ENCODE results near the gene NECTIN1.

The NECTIN1 gene

GRCh38 chr11:119752345-119752871, 23.4 kb upstream of the NECTIN1 start:
- H3K4me3 ChIP-seq (ENCODE audit: low read depth, low read length) = no peak overlapping the region
- no peak overlapping the region for H3K9ac ChIP-seq (ENCODE audit: low read depth, low read length)

GRCh38 chr11:119750056-119750455, 21.1 kb upstream of the NECTIN1 start:
- H3K9me3 ChIP-seq (ENCODE audit: control insufficient read depth, insufficient read depth, low read length) = no peaks in the 10 kb centered on the region
- peaks cover 18% of the 10 kb centered on the region for H3K27me3 ChIP-seq (ENCODE audit: control insufficient read depth, insufficient read depth, low read length)
- no peaks in the 10 kb centered on the region for H3K4me1 ChIP-seq (ENCODE audit: control insufficient read depth, insufficient read depth, low read length)
- H3K9ac ChIP-seq (ENCODE audit: low read depth, low read length) = no peak overlapping the region
- H3K4me3 ChIP-seq (ENCODE audit: low read depth, low read length) = no peak overlapping the region
- H3K36me3 ChIP-seq (ENCODE audit: control insufficient read depth, insufficient read depth, low read length) = no peaks in the 10 kb centered on the region

More at GRCh38 chr11:119752345-119752871, 23.4 kb upstream of the NECTIN1 start:
- Histone ChIP-seq H3K4me1 (ENCODE audit: control insufficient read depth, insufficient read depth, low read length) (no peaks in the 10 kb centered on the region), H3K27me3 (ENCODE audit: control insufficient read depth, insufficient read depth, low read length) (peaks cover 17% of the 10 kb centered on the region), H3K36me3 (ENCODE audit: control insufficient read depth, insufficient read depth, low read length) (no peaks in the 10 kb centered on the region), H3K9me3 (ENCODE audit: control insufficient read depth, insufficient read depth, low read length) (no peaks in the 10 kb centered on the region)

- no peaks in the 10 kb centered on the region for H3K4me1 ChIP-seq (ENCODE audit: control insufficient read depth, insufficient read depth, low read length)
These were observed 20.1 kb upstream of the NECTIN1 start for GRCh38 chr11:119749006-119749565.

DNA sequence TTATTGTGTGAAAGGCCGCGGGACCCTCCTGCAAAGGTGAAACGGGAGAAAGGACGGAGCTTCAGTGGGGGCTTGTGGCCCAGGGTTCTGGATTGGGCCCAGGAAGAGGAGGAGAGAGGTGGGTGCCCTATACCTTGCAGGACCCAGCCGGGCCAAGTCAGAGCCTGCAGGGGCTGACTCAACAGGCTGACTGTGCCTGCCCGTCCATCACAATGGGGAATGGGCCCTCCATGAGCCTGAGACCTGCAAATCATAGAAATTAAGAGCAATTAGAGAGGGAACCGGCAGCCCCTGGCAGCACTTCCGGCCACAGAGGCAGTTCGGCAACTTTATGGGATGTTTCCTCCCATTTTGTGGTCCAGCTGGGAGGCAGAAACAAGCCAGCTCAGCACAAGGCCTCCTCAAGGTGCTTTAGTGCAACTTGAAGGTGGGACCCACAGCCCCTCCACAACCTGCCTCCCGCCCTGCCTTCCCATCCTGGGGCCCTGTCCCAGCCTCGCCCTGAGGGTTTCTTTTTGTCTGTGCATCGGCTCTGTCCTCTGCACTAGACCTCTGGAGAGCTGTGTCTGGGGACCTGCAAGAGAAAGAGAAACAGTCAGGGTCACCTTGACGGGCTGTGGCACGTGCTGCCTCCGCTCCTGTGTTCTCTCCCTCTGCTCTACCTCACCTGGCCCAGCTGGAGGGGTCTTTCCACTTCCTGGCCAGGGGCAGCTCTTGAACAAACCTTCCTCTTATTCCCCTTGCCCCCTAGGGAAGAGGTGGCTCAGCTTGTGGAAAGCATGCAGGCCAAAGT, 19.1 kb upstream of the NECTIN1 start:
- H3K4me3 ChIP-seq (ENCODE audit: low read depth, low read length) = no peak overlapping the region
- H3K9ac ChIP-seq (ENCODE audit: low read depth, low read length) = no peak overlapping the region
- H3K4me1 ChIP-seq (ENCODE audit: control insufficient read depth, insufficient read depth, low read length) = no peaks in the 10 kb centered on the region
- H3K36me3 ChIP-seq (ENCODE audit: control insufficient read depth, insufficient read depth, low read length) = no peaks in the 10 kb centered on the region
- no peaks in the 10 kb centered on the region for H3K9me3 ChIP-seq (ENCODE audit: control insufficient read depth, insufficient read depth, low read length)
- H3K27me3 ChIP-seq (ENCODE audit: control insufficient read depth, insufficient read depth, low read length) = peaks cover 23% of the 10 kb centered on the region

More at GRCh38 chr11:119749006-119749565, 20.1 kb upstream of the NECTIN1 start:
- Histone ChIP-seq H3K9ac (ENCODE audit: low read depth, low read length) (no peak overlapping the region), H3K9me3 (ENCODE audit: control insufficient read depth, insufficient read depth, low read length) (no peaks in the 10 kb centered on the region), H3K4me3 (ENCODE audit: low read depth, low read length) (no peak overlapping the region), H3K27me3 (ENCODE audit: control insufficient read depth, insufficient read depth, low read length) (peaks cover 19% of the 10 kb centered on the region), H3K36me3 (ENCODE audit: control insufficient read depth, insufficient read depth, low read length) (no peaks in the 10 kb centered on the region)

- H3K4me1 ChIP-seq (ENCODE audit: control insufficient read depth, insufficient read depth, low read length) = no peaks in the 10 kb centered on the region
These were observed 17.0 kb upstream of the NECTIN1 start for GRCh38 chr11:119745776-119746535.

GRCh38 chr11:119745112-119745511, 16.1 kb upstream of the NECTIN1 start:
- Histone ChIP-seq H3K9me3 (ENCODE audit: control insufficient read depth, insufficient read depth, low read length) (no peaks in the 10 kb centered on the region), H3K9ac (ENCODE audit: low read depth, low read length) (no peak overlapping the region), H3K27me3 (ENCODE audit: control insufficient read depth, insufficient read depth, low read length) (peaks cover 41% of the 10 kb centered on the region), H3K36me3 (ENCODE audit: control insufficient read depth, insufficient read depth, low read length) (no peaks in the 10 kb centered on the region), H3K4me3 (ENCODE audit: low read depth, low read length) (no peak overlapping the region), H3K4me1 (ENCODE audit: control insufficient read depth, insufficient read depth, low read length) (no peaks in the 10 kb centered on the region)

More at GRCh38 chr11:119745776-119746535, 17.0 kb upstream of the NECTIN1 start:
- no peak overlapping the region for H3K4me3 ChIP-seq (ENCODE audit: low read depth, low read length)
- no peaks in the 10 kb centered on the region for H3K9me3 ChIP-seq (ENCODE audit: control insufficient read depth, insufficient read depth, low read length)
- H3K36me3 ChIP-seq (ENCODE audit: control insufficient read depth, insufficient read depth, low read length) = no peaks in the 10 kb centered on the region
- H3K9ac ChIP-seq (ENCODE audit: low read depth, low read length) = no peak overlapping the region
- peaks cover 34% of the 10 kb centered on the region for H3K27me3 ChIP-seq (ENCODE audit: control insufficient read depth, insufficient read depth, low read length)

- H3K9ac ChIP-seq (ENCODE audit: low read depth, low read length) = no peak overlapping the region
- no peaks in the 10 kb centered on the region for H3K9me3 ChIP-seq (ENCODE audit: control insufficient read depth, insufficient read depth, low read length)
- H3K36me3 ChIP-seq (ENCODE audit: control insufficient read depth, insufficient read depth, low read length) = no peaks in the 10 kb centered on the region
- peaks cover 41% of the 10 kb centered on the region for H3K27me3 ChIP-seq (ENCODE audit: control insufficient read depth, insufficient read depth, low read length)
- H3K4me3 ChIP-seq (ENCODE audit: low read depth, low read length) = no peak overlapping the region
- H3K4me1 ChIP-seq (ENCODE audit: control insufficient read depth, insufficient read depth, low read length) = no peaks in the 10 kb centered on the region
These were observed 15.6 kb upstream of the NECTIN1 start for GRCh38 chr11:119744577-119744976.

GRCh38 chr11:119743006-119743405, 14.0 kb upstream of the NECTIN1 start:
- H3K9ac ChIP-seq (ENCODE audit: low read depth, low read length) = no peak overlapping the region
- H3K27me3 ChIP-seq (ENCODE audit: control insufficient read depth, insufficient read depth, low read length) = peaks cover 43% of the 10 kb centered on the region
- H3K36me3 ChIP-seq (ENCODE audit: control insufficient read depth, insufficient read depth, low read length) = no peaks in the 10 kb centered on the region
- H3K9me3 ChIP-seq (ENCODE audit: control insufficient read depth, insufficient read depth, low read length) = no peaks in the 10 kb centered on the region
- peak overlapping the region; percentile 73 for H3K4me3 ChIP-seq (ENCODE audit: low read depth, low read length)
- H3K4me1 ChIP-seq (ENCODE audit: control insufficient read depth, insufficient read depth, low read length) = no peaks in the 10 kb centered on the region

GRCh38 chr11:119742263-119742861, 13.4 kb upstream of the NECTIN1 start:
- H3K4me3 ChIP-seq (ENCODE audit: low read depth, low read length) = peak overlapping the region; percentile 73
- no peak overlapping the region for H3K9ac ChIP-seq (ENCODE audit: low read depth, low read length)
- H3K4me1 ChIP-seq (ENCODE audit: control insufficient read depth, insufficient read depth, low read length) = no peaks in the 10 kb centered on the region
- peaks cover 43% of the 10 kb centered on the region for H3K27me3 ChIP-seq (ENCODE audit: control insufficient read depth, insufficient read depth, low read length)
- no peaks in the 10 kb centered on the region for H3K9me3 ChIP-seq (ENCODE audit: control insufficient read depth, insufficient read depth, low read length)
- H3K36me3 ChIP-seq (ENCODE audit: control insufficient read depth, insufficient read depth, low read length) = no peaks in the 10 kb centered on the region

DNA sequence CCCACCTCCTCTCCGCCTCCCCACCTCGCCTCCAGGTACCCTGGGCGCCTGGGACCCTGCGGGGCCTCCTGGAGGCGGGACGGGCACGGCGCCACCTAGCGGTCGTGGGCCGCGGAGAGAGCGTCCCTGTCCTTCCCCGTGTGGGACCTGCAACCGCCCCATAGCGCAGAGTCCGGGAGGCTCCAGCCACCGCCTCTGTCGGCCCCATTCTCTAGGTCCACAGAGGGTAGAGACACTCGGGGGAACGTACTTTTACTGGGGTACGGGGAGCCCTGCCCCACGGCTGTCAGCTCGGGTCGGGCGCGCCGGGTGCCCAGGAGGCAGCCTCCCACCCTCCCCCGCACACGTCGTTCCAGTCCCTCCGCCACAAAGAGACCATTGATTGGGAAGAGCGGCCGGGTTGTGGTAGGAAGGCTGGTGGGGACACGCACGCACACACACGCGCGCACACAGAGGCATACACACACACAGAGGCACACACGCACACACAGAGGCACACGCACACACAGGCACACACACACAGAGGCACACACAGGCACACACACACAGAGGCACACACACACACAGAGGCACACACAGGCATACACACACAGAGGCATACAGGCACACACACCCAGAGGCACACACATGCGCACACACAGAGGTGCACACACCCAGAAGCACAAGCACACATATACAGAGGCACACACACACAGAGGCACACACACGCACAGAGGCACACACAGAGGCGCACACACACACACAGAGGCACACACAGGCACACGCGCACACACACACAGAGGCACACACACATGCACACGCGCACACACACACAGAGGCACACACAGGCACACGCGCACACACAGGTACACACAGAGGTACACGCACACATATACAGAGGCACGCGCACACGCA, 12.6 kb upstream of the NECTIN1 start:
- H3K36me3 ChIP-seq (ENCODE audit: control insufficient read depth, insufficient read depth, low read length) = no peaks in the 10 kb centered on the region
- H3K9me3 ChIP-seq (ENCODE audit: control insufficient read depth, insufficient read depth, low read length) = no peaks in the 10 kb centered on the region
- no peaks in the 10 kb centered on the region for H3K4me1 ChIP-seq (ENCODE audit: control insufficient read depth, insufficient read depth, low read length)
- no peak overlapping the region for H3K9ac ChIP-seq (ENCODE audit: low read depth, low read length)
- H3K27me3 ChIP-seq (ENCODE audit: control insufficient read depth, insufficient read depth, low read length) = peaks cover 43% of the 10 kb centered on the region
- H3K4me3 ChIP-seq (ENCODE audit: low read depth, low read length) = peak overlapping the region; percentile 49

Data from iPS-15b (cell line).